ENCODE measurements around the gene TRIP4.
A peak's percentile ranks its signal among the peaks of the same experiment; 100 is the strongest.
"Not testable (repeated sequence)": the region's sequence is repeated elsewhere in the genome, so short reads cannot be mapped to it uniquely, and the experiment has no call there.

Gene TRIP4

DNA sequence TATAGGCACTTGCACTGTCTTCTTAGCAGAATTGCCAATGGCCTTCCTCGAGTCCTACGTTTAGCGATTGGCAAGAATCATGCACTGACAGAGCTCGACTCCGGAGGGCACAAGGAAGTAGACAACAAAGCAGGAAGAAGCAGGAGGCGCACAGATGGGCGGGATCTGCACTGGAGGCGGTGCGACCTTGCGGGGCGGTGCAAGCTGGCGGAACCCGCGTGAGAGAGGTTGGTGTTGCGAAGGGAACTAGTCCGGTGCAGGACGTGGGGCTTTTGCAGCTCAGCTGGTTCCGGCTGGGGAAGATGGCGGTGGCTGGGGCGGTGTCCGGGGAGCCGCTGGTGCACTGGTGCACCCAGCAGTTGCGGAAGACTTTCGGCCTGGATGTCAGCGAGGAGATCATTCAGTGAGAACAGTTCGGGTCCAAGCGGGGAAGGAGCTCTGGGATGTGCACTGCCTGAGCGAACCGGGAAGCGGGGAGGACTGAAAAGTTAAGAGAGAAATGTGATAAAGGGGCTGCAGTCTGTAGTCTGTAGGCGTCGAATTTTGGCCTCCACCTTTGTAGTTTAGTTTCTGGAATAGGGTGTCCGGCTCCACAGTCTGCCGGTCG, at the start of gene TRIP4:
TSS of gene TRIP4 (plus strand) at position 275 of the 607 bp plus-strand sequence. CDS start at position 303, 28 bp downstream.
- DNase-seq (ENCODE audit: low read depth), result peak; percentile 89

DNA sequence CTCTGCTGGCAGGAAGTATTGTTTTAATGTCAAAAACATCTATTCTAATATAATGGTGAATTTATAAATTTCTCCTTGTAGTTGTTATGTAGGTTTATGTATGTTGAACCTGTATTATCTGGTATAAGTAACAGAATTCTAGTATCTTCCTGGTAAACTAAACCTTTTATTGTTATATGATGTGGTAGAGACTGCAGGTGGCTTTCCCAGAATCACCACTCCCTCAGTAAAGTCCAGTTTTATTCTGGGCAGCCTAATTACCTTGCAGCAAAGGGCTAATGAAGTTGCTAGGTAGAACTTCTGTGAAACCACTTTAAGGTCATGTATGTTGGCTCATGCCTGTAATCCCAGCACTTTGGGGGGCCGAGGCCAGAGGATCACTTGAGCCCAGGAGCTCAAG, 47.3 kb upstream of the TRIP4 start:
- DNase-seq (ENCODE audit: low read depth), result no peak

DNA sequence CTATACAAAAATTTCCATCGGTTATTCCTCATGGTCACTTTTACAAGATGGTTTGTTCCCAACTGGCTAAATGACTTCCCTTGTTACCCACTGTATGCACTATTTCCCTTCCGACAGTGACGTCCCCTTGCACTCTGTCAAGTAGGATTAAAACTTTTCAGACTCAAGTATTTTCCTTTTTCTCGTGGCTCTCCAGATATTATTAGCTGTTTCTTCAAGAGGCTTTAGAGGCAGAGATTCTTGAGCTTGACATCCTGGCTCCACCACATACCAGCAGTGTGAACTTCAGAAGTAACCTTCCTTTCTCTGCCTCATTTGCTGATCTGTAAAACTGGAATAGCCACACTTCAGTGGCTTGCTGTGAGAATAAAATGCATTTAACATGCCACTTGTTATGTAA, 45.7 kb upstream of the TRIP4 start:
- no peak for DNase-seq (ENCODE audit: low read depth)

GRCh38 chr15:64343222-64343621, 44.4 kb upstream of the TRIP4 start:
- DNase-seq (ENCODE audit: low read depth), result no peak

- no peak for DNase-seq (ENCODE audit: low read depth)
Observed at GRCh38 chr15:64343841-64344240, 43.8 kb upstream of the TRIP4 start.

DNA sequence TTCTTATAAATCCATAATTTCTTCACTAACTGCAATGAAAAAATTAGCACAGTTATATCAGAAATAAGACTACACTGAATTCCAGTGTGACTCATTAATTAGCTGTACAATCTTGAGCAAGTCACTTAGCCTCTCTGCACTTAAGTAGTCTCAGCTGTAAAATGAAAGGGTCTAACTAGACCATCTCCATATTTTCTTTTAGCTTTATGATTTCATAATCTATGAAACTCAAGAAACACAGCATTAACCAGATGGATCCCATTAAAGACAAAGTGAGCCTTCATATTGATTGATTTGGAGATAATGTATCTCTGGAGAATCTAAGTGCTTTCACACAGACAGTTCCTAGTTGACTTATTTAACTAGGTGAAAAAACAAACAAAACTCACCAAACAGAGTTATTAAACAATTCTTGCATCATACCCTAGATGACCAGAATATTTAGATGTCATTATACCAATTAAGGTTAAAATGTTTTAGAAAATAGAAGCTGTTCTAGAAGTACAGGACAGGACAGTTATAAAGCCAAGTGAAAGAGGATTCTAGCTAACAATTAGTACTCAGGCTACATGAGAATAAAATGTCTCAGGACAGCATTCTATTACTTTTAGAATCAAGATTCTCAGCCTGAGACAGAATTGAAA, 42.9 kb upstream of the TRIP4 start:
- no peak for DNase-seq (ENCODE audit: low read depth)

GRCh38 chr15:64346242-64346641, 41.4 kb upstream of the TRIP4 start:
- DNase-seq (ENCODE audit: low read depth), result not testable (repeated sequence)

DNA sequence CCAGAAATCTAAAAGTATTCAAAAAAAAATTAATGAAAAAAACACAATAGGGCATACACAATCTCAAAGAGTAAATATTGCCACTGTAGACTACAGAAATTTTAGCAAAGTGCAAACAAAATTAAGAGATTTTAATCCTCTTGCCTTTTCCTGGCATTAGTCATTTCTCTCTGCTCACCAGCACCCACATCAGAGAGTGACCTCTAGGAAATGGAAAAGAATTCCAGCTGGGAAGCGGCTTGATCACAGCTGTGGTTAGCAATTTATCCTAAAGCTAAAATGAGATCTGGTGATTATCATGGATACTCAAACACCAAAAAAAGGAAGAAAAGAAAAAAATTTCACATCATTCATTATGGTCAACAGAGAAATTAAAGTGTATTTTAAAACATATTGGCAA, 39.2 kb upstream of the TRIP4 start:
- DNase-seq (ENCODE audit: low read depth), result no peak

GRCh38 chr15:64349375-64349774, 38.3 kb upstream of the TRIP4 start:
- DNase-seq (ENCODE audit: low read depth), result no peak

- DNase-seq (ENCODE audit: low read depth), result no peak
Observed at GRCh38 chr15:64351265-64351664, 36.4 kb upstream of the TRIP4 start.

DNA sequence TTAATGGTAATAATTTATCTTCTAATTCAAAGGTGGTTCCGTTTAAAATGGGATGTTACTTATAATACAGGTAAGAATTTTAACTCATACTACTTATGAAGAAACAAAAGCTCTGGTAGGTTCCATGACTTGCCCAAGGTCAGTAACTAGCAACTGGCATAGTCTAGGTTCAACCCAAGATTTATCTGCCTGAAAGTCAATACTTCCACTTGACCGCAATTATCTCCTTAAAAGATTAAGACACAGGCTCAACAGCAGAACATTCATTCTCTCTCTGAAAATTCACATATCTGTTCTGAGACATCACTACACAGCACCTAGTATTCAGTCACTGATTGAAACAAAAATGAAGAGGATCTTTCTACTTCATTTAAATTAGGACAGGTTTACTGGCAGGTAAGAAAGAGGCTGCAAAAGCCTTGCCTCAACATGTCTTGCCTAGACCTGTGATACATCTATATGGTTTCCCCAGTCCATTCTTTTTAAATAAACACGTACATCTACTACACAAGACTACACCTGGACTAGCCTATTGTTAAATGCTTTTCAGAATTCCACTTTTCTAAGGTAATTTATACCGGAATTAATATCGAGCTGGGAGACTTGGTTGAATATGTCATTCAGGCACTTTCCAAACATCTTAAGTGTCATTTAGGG, 32.8 kb upstream of the TRIP4 start:
- no peak for DNase-seq (ENCODE audit: low read depth)

GRCh38 chr15:64355348-64355943, 32.2 kb upstream of the TRIP4 start:
- no peak for DNase-seq (ENCODE audit: low read depth)

DNA sequence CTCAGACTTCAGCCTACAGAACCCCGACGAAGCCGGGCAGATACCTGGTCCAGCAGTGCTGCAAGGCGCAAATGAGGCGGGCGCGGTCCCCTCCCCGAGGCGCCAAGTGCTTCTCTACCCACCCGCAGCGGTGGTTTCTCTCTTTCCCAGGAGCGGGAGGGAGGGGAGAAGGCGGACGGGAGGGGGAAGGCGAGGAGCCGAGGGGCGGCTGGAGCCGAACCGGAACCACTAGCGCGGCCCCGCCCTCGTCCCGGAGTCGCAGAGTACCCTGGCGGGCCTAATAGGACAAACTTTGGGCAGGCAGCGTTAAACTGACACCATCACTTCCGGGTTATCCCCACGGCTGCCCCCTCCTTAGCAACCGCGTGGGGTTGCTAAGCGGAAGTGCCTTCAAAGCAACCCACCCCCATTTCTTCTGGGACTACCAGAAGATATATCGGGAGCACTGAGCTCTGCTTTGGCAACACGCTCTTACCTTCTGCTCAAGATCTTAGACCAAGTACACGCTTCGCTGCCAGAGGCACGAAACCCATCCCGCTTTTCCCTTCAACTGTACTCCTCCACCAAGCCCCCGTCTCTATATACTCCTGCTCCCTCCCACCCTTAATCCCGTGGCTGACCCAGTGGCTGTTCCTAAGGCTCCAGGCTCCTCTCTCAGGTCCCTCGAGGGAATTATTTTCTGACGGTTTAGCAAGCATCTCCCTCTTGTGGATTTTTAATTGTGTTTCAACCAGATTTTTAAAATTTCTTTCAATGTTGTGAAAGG, 31.5 kb upstream of the TRIP4 start, which contains the start of gene CSNK1G1:
TSS of gene CSNK1G1 (minus strand) at position 230 of the 766 bp plus-strand sequence. CDS start 55,674 bp downstream, outside the sequence.
- peak; percentile 86 for DNase-seq (ENCODE audit: low read depth)

GRCh38 chr15:64356710-64357040, 31.0 kb upstream of the TRIP4 start:
- DNase-seq (ENCODE audit: low read depth), result no peak

GRCh38 chr15:64361259-64361658, 26.4 kb upstream of the TRIP4 start:
- DNase-seq (ENCODE audit: low read depth), result no peak

DNA sequence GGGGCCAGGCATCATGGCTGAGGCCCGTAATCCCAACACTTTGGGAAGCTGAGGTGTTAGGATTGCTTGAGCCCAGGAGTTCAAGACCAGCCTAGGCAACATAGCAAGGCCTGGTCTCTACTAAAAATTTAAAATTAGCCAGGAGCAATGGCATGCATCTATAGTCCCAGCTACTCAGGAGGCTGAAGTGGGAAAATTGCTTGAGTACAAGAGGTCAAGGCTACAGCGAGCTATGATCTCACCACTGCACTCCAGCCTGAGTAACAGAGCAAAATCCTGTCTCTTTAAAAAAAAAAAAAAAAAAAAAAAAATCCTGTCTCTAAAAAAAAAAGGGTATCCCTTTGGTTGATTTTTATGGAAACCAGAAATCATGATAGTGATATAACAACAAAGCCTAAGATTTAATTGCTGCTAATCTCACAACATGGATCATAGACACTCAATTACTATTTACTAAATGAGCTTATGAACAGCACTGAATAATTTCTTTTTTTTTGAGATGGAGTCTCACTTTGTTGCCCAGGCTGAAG, 18.5 kb upstream of the TRIP4 start:
- DNase-seq (ENCODE audit: low read depth), result no peak

DNA sequence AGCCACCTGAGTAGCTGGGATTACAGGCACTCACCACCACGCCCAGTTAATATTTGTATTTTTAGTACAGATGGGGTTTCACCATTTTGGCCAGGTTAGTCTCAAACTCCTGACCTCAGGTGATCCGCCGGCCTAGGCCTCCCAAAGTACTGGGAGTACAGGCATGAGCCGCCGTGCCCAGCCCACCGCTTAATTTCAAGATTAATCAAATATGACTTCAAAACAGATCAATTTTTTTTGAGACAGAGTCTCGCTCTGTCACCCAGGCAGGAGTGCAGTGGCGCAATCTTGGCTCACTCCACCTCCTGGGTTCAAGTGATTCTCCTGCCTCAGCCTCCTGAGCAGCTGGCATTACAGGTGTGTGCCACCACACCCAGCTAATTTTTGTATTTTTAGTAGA, 16.3 kb upstream of the TRIP4 start:
- not testable (repeated sequence) for DNase-seq (ENCODE audit: low read depth)

- DNase-seq (ENCODE audit: low read depth), result no peak
Observed at GRCh38 chr15:64373360-64373759, 14.3 kb upstream of the TRIP4 start.

- DNase-seq (ENCODE audit: low read depth), result no peak
Observed at GRCh38 chr15:64379216-64379960, 8.2 kb upstream of the TRIP4 start.

- not testable (repeated sequence) for DNase-seq (ENCODE audit: low read depth)
Observed at GRCh38 chr15:64380130-64380870, 7.3 kb upstream of the TRIP4 start.
